ENCODE measurements around the gene ADAMTSL5. TPM values are rescaled to one million over a fixed set of nuclear protein-coding genes. Genes with fewer than 3 reads are reported as not detected.

Gene ADAMTSL5
- total and polyA plus RNA-seq, 2 of the 8 experiments (the other 6 are each of a cell fraction or from before 2014, with no cell fraction given) = 0.82 to 0.99 TPM

GRCh38 chr19:1540365-1540925, 27.6 kb upstream of the ADAMTSL5 start (continued):
- TF ChIP-seq CHD7 (IDR thresholded peaks at IDR 0.05; ENCODE audit: insufficient replicate concordance, low read length) = no peak
- TF ChIP-seq BACH1 (IDR thresholded peaks at IDR 0.05; ENCODE audit: low read length) = no peak
- TF ChIP-seq KDM1A (IDR thresholded peaks at IDR 0.05; ENCODE audit: borderline replicate concordance, low read length) = no peak
- no peak for TF ChIP-seq HDAC6 (IDR thresholded peaks at IDR 0.05; ENCODE audit: low read depth, low read length)
- TF ChIP-seq ASH2L (IDR thresholded peaks at IDR 0.05; ENCODE audit: low read length) = no peak
- TF ChIP-seq RXRA (IDR thresholded peaks at IDR 0.05; ENCODE audit: insufficient read depth, low read depth, low read length) = no peak
- no peak for TF ChIP-seq MAX (IDR thresholded peaks at IDR 0.05)
- no peak for TF ChIP-seq POLR2AphosphoS5 (IDR thresholded peaks at IDR 0.05; ENCODE audit: low read depth, low read length)
- TF ChIP-seq ATF2 (IDR thresholded peaks at IDR 0.05; ENCODE audit: low read length) = no peak
